ENCODE results near the gene CASS4.

Gene CASS4

DNA sequence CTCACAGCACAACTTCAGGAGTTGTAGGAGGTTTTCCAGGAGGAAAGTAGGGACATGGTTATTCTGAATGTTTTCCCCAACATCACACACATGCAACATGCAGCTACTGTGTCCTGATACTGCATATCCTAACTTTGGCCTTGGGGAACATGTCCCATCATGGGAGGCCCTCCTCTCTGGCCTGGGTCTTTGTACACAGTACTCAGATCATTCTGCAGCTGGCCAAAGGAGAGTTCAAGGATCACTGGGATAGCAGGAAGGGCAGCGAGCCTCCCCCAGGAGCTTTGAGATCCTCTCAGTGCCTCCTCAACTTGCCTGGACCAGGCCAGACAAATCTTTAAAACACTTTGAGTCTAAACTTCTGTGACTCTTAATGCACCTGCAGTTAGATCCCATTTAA is 12.9 kb downstream of the CASS4 start:
- peaks cover 96 to 99% of the 10 kb centered on the region in 2 experiments for H3K4me1 ChIP-seq (ENCODE audit: control insufficient read depth in 1 of 2, insufficient read depth in 1 of 2, low read depth in 1 of 2, low read length in 1 of 2)
- no peak for TF ChIP-seq CTCF (IDR thresholded peaks at IDR 0.05)
- H3K9me3 ChIP-seq, result no peaks in the 10 kb centered on the region
- H3K4me3 ChIP-seq (ENCODE audit: low read depth in 1 of 2, low read length in 1 of 2), result peak overlapping the region in 1 of 2 experiments; percentile 9
- peaks cover 15% of the 10 kb centered on the region for H3K36me3 ChIP-seq
- peak overlapping the region; percentile 97 for H3K27ac ChIP-seq
- no peaks in the 10 kb centered on the region for H3K27me3 ChIP-seq

DNA sequence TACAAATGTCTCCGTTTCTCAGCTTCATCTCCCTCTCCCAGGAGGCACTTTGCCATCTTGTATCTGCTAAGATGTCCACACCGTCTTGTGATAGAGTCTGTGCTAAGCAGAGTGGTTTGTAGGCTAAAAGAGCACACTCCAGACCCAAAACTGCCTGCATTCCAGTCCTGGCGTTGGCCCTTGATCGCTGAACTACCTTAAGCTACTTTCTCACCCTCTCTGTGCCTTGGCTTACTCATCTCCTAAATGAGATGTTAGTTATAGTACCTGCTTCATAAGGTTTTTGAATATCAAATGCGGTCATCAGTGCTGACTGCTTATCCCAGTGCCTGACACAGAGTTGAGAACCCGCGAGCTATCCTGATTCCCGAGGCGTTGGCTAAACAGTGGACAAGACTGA is 14.0 kb downstream of the CASS4 start:
- TF ChIP-seq CTCF (IDR thresholded peaks at IDR 0.05), result no peak
- H3K27me3 ChIP-seq, result no peaks in the 10 kb centered on the region
- H3K4me3 ChIP-seq (ENCODE audit: low read depth in 1 of 2, low read length in 1 of 2), result peak overlapping the region in 1 of 2 experiments; percentile 72
- peaks cover 7% of the 10 kb centered on the region for H3K36me3 ChIP-seq
- peaks cover 96 to 99% of the 10 kb centered on the region in 2 experiments for H3K4me1 ChIP-seq (ENCODE audit: control insufficient read depth in 1 of 2, insufficient read depth in 1 of 2, low read depth in 1 of 2, low read length in 1 of 2)
- peak overlapping the region; percentile 97 for H3K27ac ChIP-seq
- H3K9me3 ChIP-seq, result no peaks in the 10 kb centered on the region

GRCh38 chr20:56426926-56427325 is 14.9 kb downstream of the CASS4 start:
- no peak for TF ChIP-seq CTCF (IDR thresholded peaks at IDR 0.05)
- H3K9me3 ChIP-seq, result no peaks in the 10 kb centered on the region
- H3K27ac ChIP-seq, result peak overlapping the region; percentile 97

GRCh38 chr20:56427797-56428196 is 15.7 kb downstream of the CASS4 start:
- TF ChIP-seq CTCF (IDR thresholded peaks at IDR 0.05), result peak; percentile 59
- H3K36me3 ChIP-seq, result peaks cover 7% of the 10 kb centered on the region
- peak overlapping the region; percentile 97 for H3K27ac ChIP-seq
- no peaks in the 10 kb centered on the region for H3K9me3 ChIP-seq
- H3K4me3 ChIP-seq (ENCODE audit: low read depth in 1 of 2, low read length in 1 of 2), result peak overlapping the region; percentile 64 to 72
- H3K27me3 ChIP-seq, result no peaks in the 10 kb centered on the region
- H3K4me1 ChIP-seq (ENCODE audit: control insufficient read depth in 1 of 2, insufficient read depth in 1 of 2, low read depth in 1 of 2, low read length in 1 of 2), result peaks cover 89 to 90% of the 10 kb centered on the region in 2 experiments

More at GRCh38 chr20:56426926-56427325, 14.9 kb downstream of the CASS4 start:
- Histone ChIP-seq H3K4me1 (ENCODE audit: control insufficient read depth in 1 of 2, insufficient read depth in 1 of 2, low read depth in 1 of 2, low read length in 1 of 2) (peaks cover 96 to 97% of the 10 kb centered on the region in 2 experiments), H3K36me3 (peaks cover 7% of the 10 kb centered on the region), H3K27me3 (no peaks in the 10 kb centered on the region), H3K4me3 (ENCODE audit: low read depth in 1 of 2, low read length in 1 of 2) (peak overlapping the region in 1 of 2 experiments; percentile 72)

DNA sequence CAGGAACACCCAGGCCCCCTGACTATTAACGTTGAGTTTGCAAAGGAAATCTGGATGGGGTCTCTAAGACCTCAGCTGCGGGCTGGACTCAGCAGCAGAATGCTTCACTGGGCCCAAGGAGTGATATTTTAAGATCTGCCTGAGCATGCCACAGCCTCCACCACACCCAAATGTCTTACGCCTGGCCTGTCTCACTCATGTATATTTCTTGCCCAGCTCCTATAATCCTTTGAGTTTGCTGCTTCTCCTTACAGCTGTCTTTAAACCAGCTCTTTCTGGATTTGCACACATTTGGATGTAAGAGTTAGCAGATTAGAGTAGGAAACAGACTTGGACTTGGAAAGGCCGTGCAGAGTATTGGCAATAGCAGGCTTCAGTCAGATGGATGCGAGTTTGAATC is 16.4 kb downstream of the CASS4 start:
- peaks cover 7% of the 10 kb centered on the region for H3K36me3 ChIP-seq
- H3K27me3 ChIP-seq, result no peaks in the 10 kb centered on the region
- no peaks in the 10 kb centered on the region for H3K9me3 ChIP-seq
- TF ChIP-seq CTCF (IDR thresholded peaks at IDR 0.05), result no peak
- peak overlapping the region; percentile 64 to 72 for H3K4me3 ChIP-seq (ENCODE audit: low read depth in 1 of 2, low read length in 1 of 2)
- peaks cover 83% of the 10 kb centered on the region in 2 experiments for H3K4me1 ChIP-seq (ENCODE audit: control insufficient read depth in 1 of 2, insufficient read depth in 1 of 2, low read depth in 1 of 2, low read length in 1 of 2)
- H3K27ac ChIP-seq, result peak overlapping the region; percentile 97
